Transverse colon (tissue), 4 donors: ENCODE results near the gene NT5DC4. TPM values are rescaled to one million over a fixed set of nuclear protein-coding genes. Genes with fewer than 3 reads are reported as not detected.
"Not testable (repeated sequence)": the region's sequence is repeated elsewhere in the genome, so short reads cannot be mapped to it uniquely, and the experiment has no call there.

ENCODE experiments used
- DNase-seq: peaks from one replicate; pipeline ENCODE4 v3.0.0-alpha.2; 2019
- H3K27ac ChIP-seq, 4 donors: fragments of 200-600 bp; sonication (generic); 2 replicates each; pipeline ENCODE4 v1.5.1; 2016 to 2018; ENCODE audit warnings: inconsistent platforms in 4 of 4
- H3K27me3 ChIP-seq: fragments of 200-600 bp; sonication (generic); 2 replicates; pipeline ENCODE4 v1.5.1; 2017; ENCODE audit warnings: inconsistent platforms
- H3K36me3 ChIP-seq, 4 donors: fragments of 200-600 bp; sonication (generic); 2 replicates each; pipeline ENCODE4 v1.5.1; 2017 to 2019; ENCODE audit warnings: inconsistent platforms in 4 of 4
- H3K4me1 ChIP-seq, 4 donors: fragments of 200-600 bp; sonication (generic); 2 replicates each; pipeline ENCODE4 v1.5.1; 2017 to 2020; ENCODE audit warnings: inconsistent platforms in 4 of 4
- H3K4me3 ChIP-seq, 4 donors: fragments of 200-600 bp; sonication (generic); 1 replicate in 1 of 4; 2 replicates in 3 of 4; pipeline versions ENCODE4 v1.5.1 to v1.6.1; 2017 to 2019; ENCODE audit warnings: inconsistent platforms in 4 of 4
- H3K9me3 ChIP-seq, 2 donors: fragments of 200-600 bp; sonication (generic); 2 replicates each; pipeline ENCODE4 v1.5.1; 2017 to 2019; ENCODE audit warnings: inconsistent platforms in 2 of 2
- EP300 ChIP-seq: sonication (generic); formaldehyde crosslinking; IDR thresholded peaks from one replicate; pipeline ENCODE4 v1.6.1; 2017; ENCODE audit warnings: antibody characterized with exemption, low read depth
- POLR2A ChIP-seq: fragments of 450-650 bp; IDR thresholded peaks from one replicate; pipeline ENCODE4 v1.6.1; 2016; ENCODE audit warnings: antibody characterized with exemption, mild to moderate bottlenecking, moderate library complexity
- POLR2AphosphoS5 ChIP-seq, 3 donors: sonication (generic); formaldehyde crosslinking; IDR thresholded peaks; one replicate each; pipeline ENCODE4 v1.6.1; 2016; ENCODE audit warnings: antibody characterized with exemption in 3 of 3
- WGBS, 2 donors: methylation state at CpG; one replicate each; pipeline ENCODE4 v1.1.5; 2018; ENCODE audit warnings: low coverage in 1 of 2; 5-methylcytosine and 5-hydroxymethylcytosine counted together
- in situ Hi-C, 4 donors: fragments of 200-750 bp; cut with MboI; loops; one replicate each; pipeline versions ENCODE4 v1.15.0 to v1.15.1; 2017; ENCODE audit warnings: low sequenced_read_pairs in 3 of 4, low pct_ligation_motif_present in 1 of 4, low pct_unique_long_range_greater_than_20kb in 1 of 4
- intact Hi-C: fragments of 100-400 bp; cut with DNase I; formaldehyde crosslinking; loops from one replicate; pipeline ENCODE4 v1.15.1; 2023; ENCODE audit warnings: low total_unique reads
- total RNA-seq, 4 donors: library from RNA; depleted of rRNA; stranded (reverse); fragments of >200 nt; gene quantifications; one replicate each; pipeline ENCODE4 v1.1.0, GENCODE V29; 2016
- TF ChIP-seq, protein P1 (sequence below), 5 experiments: fragments of 200-600 bp in 3 of 5; fragments of 450-650 bp in 2 of 5; sonication (generic) in 3 of 5; IDR thresholded peaks; 1 replicate in 2 of 5; 2 replicates in 3 of 5; pipeline ENCODE4 v1.5.1; 2016 to 2017; ENCODE audit warnings: antibody characterized with exemption in 5 of 5, inconsistent platforms in 3 of 5, mild to moderate bottlenecking in 2 of 5, moderate library complexity in 1 of 5

The NT5DC4 gene
- total RNA-seq, 4 donors from 2014 or later = not detected

DNA sequence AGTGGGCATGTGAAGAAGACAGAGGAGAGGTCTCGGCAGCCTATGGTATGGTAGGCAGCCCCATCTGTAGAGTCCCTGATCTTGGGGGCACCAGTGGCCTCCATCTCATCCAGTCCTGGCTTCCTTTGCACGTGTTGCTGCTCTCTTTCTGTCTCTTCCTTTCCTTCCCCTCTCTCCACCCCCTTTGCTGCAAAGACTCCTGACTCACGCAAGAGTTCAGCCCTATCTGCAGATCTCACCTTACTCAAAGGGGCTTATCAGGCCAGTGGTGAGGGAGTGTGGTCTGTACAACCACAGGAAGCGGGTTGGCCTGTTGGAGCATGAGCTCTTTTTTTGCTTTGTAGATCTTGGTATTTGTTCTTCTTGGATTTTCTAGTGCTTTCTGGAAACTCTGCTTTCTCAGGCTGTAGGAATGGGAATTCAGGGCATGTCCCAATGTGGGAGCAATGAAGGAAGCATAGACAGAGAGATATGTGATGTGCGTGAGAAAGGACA lies 14.6 kb upstream of the NT5DC4 start:
- intact Hi-C loops (no loop called here), in situ Hi-C loops (no loop called here)
- Histone ChIP-seq H3K36me3 (no peaks in the 10 kb centered on the region), H3K4me1 (peaks cover 0 to 4% (median 0%) of the 10 kb centered on the region in 4 donors), H3K27me3 (peaks cover 4% of the 10 kb centered on the region), H3K4me3 (no peak overlapping the region), H3K9me3 (no peaks in the 10 kb centered on the region), H3K27ac (no peak overlapping the region)
- no peak for DNase-seq
- 48 to 49% methylated on average over 3 to 5 of the region's 5 CpGs for WGBS, 2 donors
- no peak for TF ChIP-seq EP300
- TF ChIP-seq, protein P1, sequence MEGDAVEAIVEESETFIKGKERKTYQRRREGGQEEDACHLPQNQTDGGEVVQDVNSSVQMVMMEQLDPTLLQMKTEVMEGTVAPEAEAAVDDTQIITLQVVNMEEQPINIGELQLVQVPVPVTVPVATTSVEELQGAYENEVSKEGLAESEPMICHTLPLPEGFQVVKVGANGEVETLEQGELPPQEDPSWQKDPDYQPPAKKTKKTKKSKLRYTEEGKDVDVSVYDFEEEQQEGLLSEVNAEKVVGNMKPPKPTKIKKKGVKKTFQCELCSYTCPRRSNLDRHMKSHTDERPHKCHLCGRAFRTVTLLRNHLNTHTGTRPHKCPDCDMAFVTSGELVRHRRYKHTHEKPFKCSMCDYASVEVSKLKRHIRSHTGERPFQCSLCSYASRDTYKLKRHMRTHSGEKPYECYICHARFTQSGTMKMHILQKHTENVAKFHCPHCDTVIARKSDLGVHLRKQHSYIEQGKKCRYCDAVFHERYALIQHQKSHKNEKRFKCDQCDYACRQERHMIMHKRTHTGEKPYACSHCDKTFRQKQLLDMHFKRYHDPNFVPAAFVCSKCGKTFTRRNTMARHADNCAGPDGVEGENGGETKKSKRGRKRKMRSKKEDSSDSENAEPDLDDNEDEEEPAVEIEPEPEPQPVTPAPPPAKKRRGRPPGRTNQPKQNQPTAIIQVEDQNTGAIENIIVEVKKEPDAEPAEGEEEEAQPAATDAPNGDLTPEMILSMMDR (IDR thresholded peaks at IDR 0.05) = no peak
- TF ChIP-seq POLR2AphosphoS5 (IDR thresholded peaks at IDR 0.05) = no peak
- no peak for TF ChIP-seq POLR2A

DNA sequence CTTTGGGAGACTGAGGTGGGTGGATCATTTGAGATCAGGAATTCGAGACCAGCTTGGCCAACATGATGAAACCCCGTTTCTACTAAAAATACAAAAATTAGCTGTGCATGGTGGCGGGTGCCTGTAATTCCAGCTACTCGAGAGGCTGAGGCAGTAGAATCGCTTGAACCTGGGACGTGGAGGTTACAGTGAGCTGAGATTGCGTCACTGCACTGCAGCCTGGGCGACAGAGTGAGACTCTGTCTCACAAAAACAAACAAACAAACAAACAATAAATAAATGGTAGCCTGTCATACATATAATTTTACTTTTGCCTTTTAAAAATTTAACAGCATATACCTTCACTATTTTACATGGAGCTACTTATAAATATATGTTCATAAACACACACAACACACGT lies 13.9 kb upstream of the NT5DC4 start:
- H3K4me1 ChIP-seq, DNase-seq, H3K27me3 ChIP-seq, H3K9me3 ChIP-seq, in situ Hi-C loops, H3K4me3 ChIP-seq, H3K27ac ChIP-seq, intact Hi-C loops, H3K36me3 ChIP-seq: not testable (repeated sequence)
- WGBS, 2 donors = 81 to 84% methylated on average over 9 of the region's 9 CpGs

DNA sequence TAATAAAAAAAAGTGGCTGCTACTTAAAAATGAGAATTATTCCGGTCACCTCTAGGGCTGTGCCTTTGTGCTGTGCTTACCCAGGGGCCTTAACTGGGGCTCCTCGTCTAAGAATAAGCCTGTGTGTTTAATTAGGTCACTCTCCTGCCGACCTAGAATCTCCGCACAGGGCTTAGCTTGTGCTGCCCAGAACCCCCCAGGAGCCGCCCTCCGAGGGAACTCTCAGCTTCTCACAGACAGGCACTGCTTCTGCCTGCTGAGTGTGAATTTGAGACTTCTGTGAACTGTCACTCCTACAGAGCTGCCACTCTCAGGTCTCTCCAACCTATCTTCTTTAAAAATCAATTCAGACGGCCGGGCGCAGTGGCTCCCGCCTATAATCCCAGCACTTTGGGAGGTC lies 11.9 kb upstream of the NT5DC4 start:
- DNase-seq = no peak
- H3K27me3 ChIP-seq = peaks cover 4% of the 10 kb centered on the region
- intact Hi-C loops (no loop called here), in situ Hi-C loops (no loop called here)
- H3K27ac ChIP-seq = peak overlapping the region in 1 of 4 donors; percentile 43
- 67 to 75% methylated on average over 6 to 10 of the region's 10 CpGs for WGBS, 2 donors
- H3K4me1 ChIP-seq = peaks cover 0 to 4% (median 0%) of the 10 kb centered on the region in 4 donors
- no peak for TF ChIP-seq POLR2AphosphoS5 (IDR thresholded peaks at IDR 0.05)
- TF ChIP-seq, protein P1 (IDR thresholded peaks at IDR 0.05) = no peak
- TF ChIP-seq POLR2A = no peak
- no peak for TF ChIP-seq EP300
- H3K4me3 ChIP-seq = no peak overlapping the region
- no peaks in the 10 kb centered on the region for H3K9me3 ChIP-seq
- no peaks in the 10 kb centered on the region for H3K36me3 ChIP-seq

DNA sequence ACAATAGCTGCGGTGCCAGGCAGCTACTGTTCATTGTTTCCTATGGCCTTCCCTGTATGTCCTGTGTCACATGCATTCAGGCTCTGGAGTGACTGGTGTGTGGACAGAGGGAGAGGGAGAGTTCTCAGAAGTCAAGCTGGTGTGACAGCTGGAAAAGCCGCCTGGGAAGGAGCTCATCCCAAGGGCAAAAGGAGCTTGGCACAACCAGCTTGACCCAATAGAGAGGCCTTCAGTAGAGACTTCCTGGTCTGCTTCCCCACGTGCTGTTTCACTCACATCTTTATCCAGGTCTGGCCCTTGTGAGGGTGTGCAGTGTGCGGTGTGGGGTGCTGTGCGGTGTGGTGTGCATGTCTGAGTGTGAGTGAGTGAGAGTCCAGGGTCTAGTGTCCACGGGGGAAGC lies 11.1 kb upstream of the NT5DC4 start:
- no peak for DNase-seq
- H3K9me3 ChIP-seq = no peaks in the 10 kb centered on the region
- in situ Hi-C loops = no loop called here

More for the DNA sequence above, 11.1 kb upstream of the NT5DC4 start:
- 71 to 83% methylated on average over 1 to 6 of the region's 6 CpGs for WGBS, 2 donors
- no peaks in the 10 kb centered on the region for H3K36me3 ChIP-seq
- H3K27ac ChIP-seq = no peak overlapping the region
- peaks cover 4% of the 10 kb centered on the region for H3K27me3 ChIP-seq
- TF ChIP-seq, protein P1 (IDR thresholded peaks at IDR 0.05) = no peak
- TF ChIP-seq POLR2A (no peak), EP300 (no peak), POLR2AphosphoS5 (IDR thresholded peaks at IDR 0.05) (no peak)
- peaks cover 0 to 4% (median 0%) of the 10 kb centered on the region in 4 donors for H3K4me1 ChIP-seq
- intact Hi-C loops = no loop called here
- H3K4me3 ChIP-seq = no peak overlapping the region
